ENCODE data around the gene CLCN6. TPM values are rescaled to one million over a fixed set of nuclear protein-coding genes. Genes with fewer than 3 reads are reported as not detected.

Gene CLCN6
- total RNA-seq, 1 experiment from 2014 or later, result 48.1 TPM

DNA sequence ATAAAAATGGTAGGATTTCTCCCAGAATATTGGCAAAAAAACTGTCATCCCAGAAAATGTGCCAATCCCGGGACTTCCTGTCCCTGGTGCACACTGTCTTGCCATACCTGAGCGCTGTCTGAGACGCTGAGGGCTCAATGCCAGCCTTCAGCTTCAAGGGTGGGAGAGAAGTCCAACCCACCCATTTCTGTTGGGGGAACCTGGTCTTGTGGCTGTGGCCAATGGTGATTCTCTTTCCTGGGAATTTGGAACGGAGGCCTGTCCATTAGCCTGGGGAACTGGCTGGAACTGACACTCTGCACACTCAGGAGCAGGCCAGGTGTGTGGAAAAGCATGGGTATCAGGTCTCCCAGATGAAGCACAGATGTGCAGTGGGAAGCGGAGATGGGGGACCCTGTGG, 6.9 kb upstream of the CLCN6 start:
- H3K4me3 ChIP-seq (ENCODE audit: low read depth, low read length, poor library complexity, severe bottlenecking), result no peak overlapping the region
- H3K36me3 ChIP-seq (ENCODE audit: insufficient read depth, low read length, poor library complexity, severe bottlenecking), result peaks cover 43% of the 10 kb centered on the region
- peaks cover 14% of the 10 kb centered on the region for H3K4me1 ChIP-seq (ENCODE audit: insufficient read depth, low read length, poor library complexity, severe bottlenecking)
- H3K27me3 ChIP-seq (replicated peaks; ENCODE audit: insufficient read depth, low read depth, low read length, poor library complexity), result no peaks in the 10 kb centered on the region
- H3K27ac ChIP-seq (ENCODE audit: low read depth, low read length, poor library complexity, severe bottlenecking), result no peak overlapping the region
- BruUV-seq (replicated peaks), result no TSS peak
- intact Hi-C loops (cut with micrococcal nuclease; ENCODE audit: unreplicated experiment), result no loop called here
- no peak for DNase-seq (ENCODE audit: low spot score)
- ChIA-PET CTCF (no interaction called here), POLR2A (ENCODE audit: low non-redundant PET) (no interaction called here)
- no peaks in the 10 kb centered on the region for H3K9me3 ChIP-seq (ENCODE audit: low read depth, low read length, poor library complexity, severe bottlenecking)
- TF ChIP-seq, protein P1, sequence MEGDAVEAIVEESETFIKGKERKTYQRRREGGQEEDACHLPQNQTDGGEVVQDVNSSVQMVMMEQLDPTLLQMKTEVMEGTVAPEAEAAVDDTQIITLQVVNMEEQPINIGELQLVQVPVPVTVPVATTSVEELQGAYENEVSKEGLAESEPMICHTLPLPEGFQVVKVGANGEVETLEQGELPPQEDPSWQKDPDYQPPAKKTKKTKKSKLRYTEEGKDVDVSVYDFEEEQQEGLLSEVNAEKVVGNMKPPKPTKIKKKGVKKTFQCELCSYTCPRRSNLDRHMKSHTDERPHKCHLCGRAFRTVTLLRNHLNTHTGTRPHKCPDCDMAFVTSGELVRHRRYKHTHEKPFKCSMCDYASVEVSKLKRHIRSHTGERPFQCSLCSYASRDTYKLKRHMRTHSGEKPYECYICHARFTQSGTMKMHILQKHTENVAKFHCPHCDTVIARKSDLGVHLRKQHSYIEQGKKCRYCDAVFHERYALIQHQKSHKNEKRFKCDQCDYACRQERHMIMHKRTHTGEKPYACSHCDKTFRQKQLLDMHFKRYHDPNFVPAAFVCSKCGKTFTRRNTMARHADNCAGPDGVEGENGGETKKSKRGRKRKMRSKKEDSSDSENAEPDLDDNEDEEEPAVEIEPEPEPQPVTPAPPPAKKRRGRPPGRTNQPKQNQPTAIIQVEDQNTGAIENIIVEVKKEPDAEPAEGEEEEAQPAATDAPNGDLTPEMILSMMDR (conservative IDR thresholded peaks at IDR 0.05; ENCODE audit: low read depth, low read length), result no peak
- TF ChIP-seq EZH2 (IDR thresholded peaks at IDR 0.05; ENCODE audit: borderline replicate concordance, low read depth, low read length, poor library complexity, severe bottlenecking), result no peak

DNA sequence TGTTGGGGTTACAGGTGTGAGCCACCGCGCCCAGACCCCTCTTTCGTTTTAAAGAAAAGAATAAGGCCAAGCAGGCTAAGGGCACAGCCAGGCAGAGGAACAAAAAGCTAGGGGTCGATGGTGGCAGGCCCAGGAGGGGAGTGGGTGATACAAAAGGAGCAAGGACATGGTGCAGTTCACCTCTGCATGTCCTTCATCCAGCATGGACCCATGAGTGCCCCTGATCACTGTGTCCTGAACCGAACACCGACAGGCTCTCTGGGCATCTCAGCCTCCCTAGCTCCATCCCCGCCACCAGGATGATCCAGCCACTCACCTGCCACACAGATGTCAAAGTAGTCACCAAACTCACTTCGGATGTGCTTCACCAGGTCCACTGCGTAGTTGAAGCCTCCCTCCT, 6.1 kb upstream of the CLCN6 start:
- Histone ChIP-seq H3K27me3 (replicated peaks; ENCODE audit: insufficient read depth, low read depth, low read length, poor library complexity) (no peaks in the 10 kb centered on the region), H3K36me3 (ENCODE audit: insufficient read depth, low read length, poor library complexity, severe bottlenecking) (peaks cover 35% of the 10 kb centered on the region), H3K4me1 (ENCODE audit: insufficient read depth, low read length, poor library complexity, severe bottlenecking) (peaks cover 22% of the 10 kb centered on the region), H3K27ac (ENCODE audit: low read depth, low read length, poor library complexity, severe bottlenecking) (no peak overlapping the region), H3K9me3 (ENCODE audit: low read depth, low read length, poor library complexity, severe bottlenecking) (no peaks in the 10 kb centered on the region), H3K4me3 (ENCODE audit: low read depth, low read length, poor library complexity, severe bottlenecking) (no peak overlapping the region)
- POLR2A ChIA-PET (ENCODE audit: low non-redundant PET), result no interaction called here
- no TSS peak for BruUV-seq (replicated peaks)
- no peak for DNase-seq (ENCODE audit: low spot score)
- TF ChIP-seq EZH2 (IDR thresholded peaks at IDR 0.05; ENCODE audit: borderline replicate concordance, low read depth, low read length, poor library complexity, severe bottlenecking), result no peak
- TF ChIP-seq, protein P1 (conservative IDR thresholded peaks at IDR 0.05; ENCODE audit: low read depth, low read length), result no peak
- intact Hi-C loops (cut with micrococcal nuclease; ENCODE audit: unreplicated experiment), result no loop called here
- CTCF ChIA-PET, result interaction anchor here (0.7 kb wide), 1 partner anchor 204 kb away, joined by 7 read pairs; no protein-coding TSS in a partner anchor

- peaks cover 30% of the 10 kb centered on the region for H3K36me3 ChIP-seq (ENCODE audit: insufficient read depth, low read length, poor library complexity, severe bottlenecking)
- ChIA-PET CTCF (no interaction called here), POLR2A (ENCODE audit: low non-redundant PET) (no interaction called here)
- BruUV-seq (replicated peaks), result no TSS peak
- DNase-seq (ENCODE audit: low spot score), result no peak
- H3K4me1 ChIP-seq (ENCODE audit: insufficient read depth, low read length, poor library complexity, severe bottlenecking), result peaks cover 22% of the 10 kb centered on the region
- H3K27me3 ChIP-seq (replicated peaks; ENCODE audit: insufficient read depth, low read depth, low read length, poor library complexity), result no peaks in the 10 kb centered on the region
- TF ChIP-seq EZH2 (IDR thresholded peaks at IDR 0.05; ENCODE audit: borderline replicate concordance, low read depth, low read length, poor library complexity, severe bottlenecking), result no peak
- TF ChIP-seq, protein P1 (conservative IDR thresholded peaks at IDR 0.05; ENCODE audit: low read depth, low read length), result no peak
- H3K9me3 ChIP-seq (ENCODE audit: low read depth, low read length, poor library complexity, severe bottlenecking), result no peaks in the 10 kb centered on the region
- no peak overlapping the region for H3K4me3 ChIP-seq (ENCODE audit: low read depth, low read length, poor library complexity, severe bottlenecking)
- intact Hi-C loops (cut with micrococcal nuclease; ENCODE audit: unreplicated experiment), result no loop called here
- no peak overlapping the region for H3K27ac ChIP-seq (ENCODE audit: low read depth, low read length, poor library complexity, severe bottlenecking)
Measured at GRCh38 chr1:11800391-11800755, 5.6 kb upstream of the CLCN6 start.

Measured in A673 (cell line).